ENCODE measurements around the gene DCHS2.

- peak in 1 of 2 donors; percentile 31 for TF ChIP-seq CTCF (IDR thresholded peaks at IDR 0.05)
- TF ChIP-seq POLR2AphosphoS5 (IDR thresholded peaks at IDR 0.05): no peak
These were observed 162.2 kb downstream of the DCHS2 start for GRCh38 chr4:154329268-154329868.

All from suprapubic skin (tissue), 3 donors.